ENCODE measurements around the gene TNFSF9. TPM values are rescaled to one million over a fixed set of nuclear protein-coding genes. Genes with fewer than 3 reads are reported as not detected.

The TNFSF9 gene
- total and polyA plus RNA-seq, 2 of the 8 experiments (the other 6 are each of a cell fraction or from before 2014, with no cell fraction given) = 1.7 to 4.4 TPM

GRCh38 chr19:6535558-6536137 lies 4.8 kb downstream of the TNFSF9 start (continued):
- no peak for TF ChIP-seq KDM4A (IDR thresholded peaks at IDR 0.05; ENCODE audit: low read depth, low read length, severe bottlenecking)

Data from H1 (cell line).